IgD-negative memory B cell (primary cell): ENCODE results near the gene TM4SF4. TPM values are rescaled to one million over a fixed set of nuclear protein-coding genes. Genes with fewer than 3 reads are reported as not detected.

ENCODE experiments used
- H3K27ac Mint-ChIP-seq, 3 donors: one replicate each; pipeline ENCODE4 v1.8.0; 2020 to 2022; ENCODE audit warnings: mild to moderate bottlenecking in 3 of 3, mixed read lengths in 3 of 3, moderate library complexity in 1 of 3
- H3K27me3 Mint-ChIP-seq: one replicate; pipeline ENCODE4 v1.8.0; 2021; ENCODE audit warnings: mixed read lengths
- H3K36me3 Mint-ChIP-seq: one replicate; pipeline ENCODE4 v1.8.0; 2020; ENCODE audit warnings: mild to moderate bottlenecking, mixed read lengths
- H3K4me1 Mint-ChIP-seq, 3 donors: one replicate each; pipeline ENCODE4 v1.8.0; 2020 to 2022; ENCODE audit warnings: mixed read lengths in 3 of 3, mild to moderate bottlenecking in 1 of 3
- H3K4me3 Mint-ChIP-seq, 4 donors: one replicate each; pipeline ENCODE4 v1.8.0; 2020 to 2022; ENCODE audit warnings: mild to moderate bottlenecking in 4 of 4, mixed read lengths in 4 of 4, moderate library complexity in 3 of 4
- H3K9me3 Mint-ChIP-seq, 3 donors: one replicate each; pipeline ENCODE4 v1.8.0; 2020 to 2021; ENCODE audit warnings: mixed read lengths in 3 of 3, mild to moderate bottlenecking in 1 of 3
- polyA plus RNA-seq: library from polyadenylated mRNA; unstranded; fragments of 300-500 nt; fragmentation: Illumina TruSeq; gene quantifications from one replicate; pipeline ENCODE4 v1.2.3, GENCODE V29; 2021

TM4SF4 gene
- polyA plus RNA-seq, 1 donor from 2014 or later, result not detected

DNA sequence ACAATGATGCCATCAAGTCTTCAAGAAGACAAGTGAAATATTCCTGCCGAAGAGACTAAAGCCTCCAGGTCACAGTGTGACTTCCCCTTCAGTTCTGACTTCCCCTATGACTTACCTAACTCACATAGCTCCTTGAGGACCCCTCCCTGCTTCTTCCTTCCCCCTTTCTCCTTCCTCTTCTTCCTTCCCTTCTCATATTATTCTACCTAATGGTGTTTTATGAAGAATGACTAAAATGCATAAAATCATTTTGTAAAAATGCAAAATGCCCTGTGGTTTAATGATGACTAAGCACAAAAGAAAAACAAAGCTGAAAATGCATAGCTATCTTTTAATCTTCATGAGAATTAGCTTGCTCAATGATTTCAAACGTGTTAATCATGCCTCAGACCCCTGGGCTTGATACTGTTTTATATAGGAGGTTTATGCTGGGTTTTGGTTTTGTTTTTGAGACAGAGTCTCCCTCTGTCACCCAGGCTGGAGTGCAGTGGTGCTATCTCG, 26.1 kb upstream of the TM4SF4 start:
- H3K36me3 Mint-ChIP-seq, result no peaks in the 10 kb centered on the region
- H3K4me1 Mint-ChIP-seq, result peaks cover 2 to 5% (median 4%) of the 10 kb centered on the region in 3 donors
- no peak overlapping the region for H3K4me3 Mint-ChIP-seq
- peaks cover 6 to 14% (median 8%) of the 10 kb centered on the region in 3 donors for H3K9me3 Mint-ChIP-seq
- peaks cover 2% of the 10 kb centered on the region for H3K27me3 Mint-ChIP-seq
- no peak overlapping the region for H3K27ac Mint-ChIP-seq

GRCh38 chr3:149449182-149449581, 25.3 kb upstream of the TM4SF4 start:
- Mint-ChIP-seq H3K27me3 (no peaks in the 10 kb centered on the region), H3K4me3 (no peak overlapping the region), H3K27ac (no peak overlapping the region), H3K4me1 (peaks cover 2 to 5% (median 4%) of the 10 kb centered on the region in 3 donors), H3K9me3 (peaks cover 6 to 14% (median 10%) of the 10 kb centered on the region in 3 donors), H3K36me3 (no peaks in the 10 kb centered on the region)

GRCh38 chr3:149449799-149450198, 24.7 kb upstream of the TM4SF4 start:
- Mint-ChIP-seq H3K27ac (no peak overlapping the region), H3K9me3 (peaks cover 7 to 16% (median 14%) of the 10 kb centered on the region in 3 donors), H3K4me3 (no peak overlapping the region), H3K36me3 (no peaks in the 10 kb centered on the region), H3K27me3 (peaks cover 2% of the 10 kb centered on the region), H3K4me1 (peaks cover 2 to 5% (median 4%) of the 10 kb centered on the region in 3 donors)

- H3K4me1 Mint-ChIP-seq, result peaks cover 2 to 5% (median 4%) of the 10 kb centered on the region in 3 donors
- no peak overlapping the region for H3K4me3 Mint-ChIP-seq
- no peak overlapping the region for H3K27ac Mint-ChIP-seq
- peaks cover 9 to 16% (median 14%) of the 10 kb centered on the region in 3 donors for H3K9me3 Mint-ChIP-seq
- H3K27me3 Mint-ChIP-seq, result peaks cover 4% of the 10 kb centered on the region
- H3K36me3 Mint-ChIP-seq, result no peaks in the 10 kb centered on the region
Measured at GRCh38 chr3:149450281-149450680, 24.2 kb upstream of the TM4SF4 start.

DNA sequence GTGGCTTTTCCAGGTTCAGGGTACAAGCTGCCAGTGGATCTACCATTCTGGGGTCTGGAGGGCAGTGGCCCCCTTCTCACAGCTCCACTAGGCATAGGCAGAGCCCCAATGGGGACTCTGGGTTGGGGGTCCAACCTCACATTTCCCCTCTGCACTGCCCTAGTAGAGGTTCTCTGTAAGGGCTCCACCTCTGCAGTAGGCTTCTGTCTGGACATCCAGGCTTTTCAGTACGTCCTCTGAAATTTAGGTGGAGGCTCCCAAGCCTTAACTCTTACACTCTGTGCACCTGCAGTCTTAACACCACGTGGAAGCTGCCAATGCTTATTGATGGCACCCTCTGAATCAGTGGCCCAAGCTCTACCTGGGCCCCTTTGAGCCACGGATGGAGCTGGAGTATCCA, 22.5 kb upstream of the TM4SF4 start:
- Mint-ChIP-seq H3K4me1 (peaks cover 2 to 5% (median 4%) of the 10 kb centered on the region in 3 donors), H3K4me3 (no peak overlapping the region), H3K27me3 (peaks cover 4% of the 10 kb centered on the region), H3K36me3 (no peaks in the 10 kb centered on the region), H3K27ac (no peak overlapping the region), H3K9me3 (peaks cover 9 to 16% (median 14%) of the 10 kb centered on the region in 3 donors)

- Mint-ChIP-seq H3K36me3 (no peaks in the 10 kb centered on the region), H3K27me3 (peaks cover 4% of the 10 kb centered on the region), H3K4me3 (peak overlapping the region in 1 of 4 donors; percentile 52), H3K9me3 (peaks cover 10 to 19% (median 16%) of the 10 kb centered on the region in 3 donors), H3K27ac (no peak overlapping the region), H3K4me1 (peaks cover 0 to 3% (median 2%) of the 10 kb centered on the region in 3 donors)
Measured at GRCh38 chr3:149453140-149453805, 21.2 kb upstream of the TM4SF4 start.

GRCh38 chr3:149454746-149455145, 19.8 kb upstream of the TM4SF4 start:
- no peak overlapping the region for H3K27ac Mint-ChIP-seq
- no peak overlapping the region for H3K4me3 Mint-ChIP-seq
- H3K9me3 Mint-ChIP-seq, result peaks cover 10 to 23% (median 16%) of the 10 kb centered on the region in 3 donors
- no peaks in the 10 kb centered on the region for H3K4me1 Mint-ChIP-seq
- no peaks in the 10 kb centered on the region for H3K36me3 Mint-ChIP-seq
- H3K27me3 Mint-ChIP-seq, result peaks cover 4% of the 10 kb centered on the region

GRCh38 chr3:149455366-149455765, 19.1 kb upstream of the TM4SF4 start:
- no peak overlapping the region for H3K27ac Mint-ChIP-seq
- H3K27me3 Mint-ChIP-seq, result peaks cover 4% of the 10 kb centered on the region
- no peak overlapping the region for H3K4me3 Mint-ChIP-seq
- H3K4me1 Mint-ChIP-seq, result no peaks in the 10 kb centered on the region
- no peaks in the 10 kb centered on the region for H3K36me3 Mint-ChIP-seq
- H3K9me3 Mint-ChIP-seq, result peaks cover 10 to 23% (median 16%) of the 10 kb centered on the region in 3 donors

DNA sequence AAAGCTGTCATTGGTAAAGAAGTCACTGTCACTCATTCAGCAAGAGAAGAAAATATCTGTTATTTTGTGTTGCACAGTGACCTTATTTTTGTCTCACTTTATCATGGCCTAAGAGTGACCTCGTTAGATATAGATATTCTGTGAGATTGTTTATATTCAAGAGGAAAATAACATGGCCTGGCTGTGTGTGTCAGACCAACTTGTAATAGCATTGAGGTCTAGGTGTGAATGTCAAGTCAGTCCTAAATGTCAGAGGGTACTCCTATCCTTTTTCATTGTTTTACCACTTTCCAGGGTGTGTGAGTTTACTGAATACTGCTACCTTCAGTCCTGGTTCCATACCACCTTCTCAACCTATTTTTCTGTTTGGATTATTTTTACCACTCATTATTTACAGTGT, 18.5 kb upstream of the TM4SF4 start:
- Mint-ChIP-seq H3K9me3 (peaks cover 9 to 21% (median 14%) of the 10 kb centered on the region in 3 donors), H3K27me3 (peaks cover 4% of the 10 kb centered on the region), H3K27ac (no peak overlapping the region), H3K36me3 (no peaks in the 10 kb centered on the region), H3K4me3 (no peak overlapping the region), H3K4me1 (no peaks in the 10 kb centered on the region)

DNA sequence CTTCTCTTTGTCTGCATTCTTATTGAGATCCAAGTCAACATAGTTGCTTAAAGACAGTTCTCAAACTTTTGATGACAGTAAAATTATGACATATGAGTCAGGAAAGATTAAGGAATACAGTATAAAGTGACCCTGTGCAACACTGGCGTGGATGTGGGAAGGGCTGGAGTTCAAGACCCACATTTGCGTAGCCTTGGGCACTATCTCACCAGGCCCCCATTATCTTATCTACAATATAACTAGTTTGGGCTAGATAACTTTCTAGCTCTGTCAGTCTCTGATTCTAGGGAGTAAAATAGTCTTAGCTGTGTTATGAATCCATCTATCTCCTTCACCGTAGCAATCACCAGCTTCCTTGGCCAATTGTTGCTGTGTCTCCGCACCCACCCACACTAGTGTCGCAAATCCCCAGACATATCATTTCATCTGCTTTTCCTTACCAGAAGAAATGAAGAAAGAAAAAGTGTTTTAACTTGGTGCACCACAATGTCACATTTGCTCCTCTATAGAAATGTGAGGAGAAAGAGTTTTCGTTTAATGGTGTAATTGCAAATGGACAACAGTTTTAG, 14.9 kb upstream of the TM4SF4 start:
- H3K27ac Mint-ChIP-seq, result no peak overlapping the region
- H3K4me1 Mint-ChIP-seq, result no peaks in the 10 kb centered on the region
- H3K36me3 Mint-ChIP-seq, result no peaks in the 10 kb centered on the region
- no peak overlapping the region for H3K4me3 Mint-ChIP-seq
- H3K9me3 Mint-ChIP-seq, result peaks cover 2 to 9% (median 4%) of the 10 kb centered on the region in 3 donors
- H3K27me3 Mint-ChIP-seq, result peaks cover 4% of the 10 kb centered on the region

- H3K4me3 Mint-ChIP-seq, result no peak overlapping the region
- H3K27me3 Mint-ChIP-seq, result no peaks in the 10 kb centered on the region
- no peaks in the 10 kb centered on the region for H3K36me3 Mint-ChIP-seq
- peaks cover 0 to 9% (median 1%) of the 10 kb centered on the region in 3 donors for H3K9me3 Mint-ChIP-seq
- no peak overlapping the region for H3K27ac Mint-ChIP-seq
- no peaks in the 10 kb centered on the region for H3K4me1 Mint-ChIP-seq
Measured at GRCh38 chr3:149460117-149460516, 14.4 kb upstream of the TM4SF4 start.

GRCh38 chr3:149462051-149462450, 12.4 kb upstream of the TM4SF4 start:
- Mint-ChIP-seq H3K4me1 (no peaks in the 10 kb centered on the region), H3K27me3 (no peaks in the 10 kb centered on the region), H3K36me3 (no peaks in the 10 kb centered on the region), H3K27ac (no peak overlapping the region), H3K4me3 (no peak overlapping the region), H3K9me3 (peaks cover 0 to 9% (median 1%) of the 10 kb centered on the region in 3 donors)

DNA sequence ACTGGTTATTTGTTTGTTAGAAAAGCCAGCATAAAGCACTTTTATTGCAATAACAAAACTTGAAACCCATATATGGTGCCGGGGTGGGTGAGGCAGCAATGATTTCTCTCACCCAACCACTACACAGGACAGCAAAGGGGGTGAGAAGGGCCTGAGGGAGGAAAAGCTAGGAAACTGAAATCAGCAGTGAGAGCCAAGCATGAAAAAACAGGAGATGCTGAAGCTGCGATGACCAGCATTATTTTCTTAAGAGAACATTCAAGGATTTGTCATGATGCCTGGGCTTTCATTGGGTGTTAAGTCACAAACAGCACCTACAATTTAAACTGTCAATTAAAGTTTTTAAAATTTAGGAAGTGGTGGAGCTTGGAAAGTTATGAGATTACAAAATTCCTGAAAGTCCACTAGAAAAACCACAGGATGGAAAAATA, 11.9 kb upstream of the TM4SF4 start:
- Mint-ChIP-seq H3K4me3 (no peak overlapping the region), H3K27ac (no peak overlapping the region), H3K27me3 (no peaks in the 10 kb centered on the region), H3K9me3 (peaks cover 0 to 9% (median 1%) of the 10 kb centered on the region in 3 donors), H3K4me1 (no peaks in the 10 kb centered on the region), H3K36me3 (no peaks in the 10 kb centered on the region)

DNA sequence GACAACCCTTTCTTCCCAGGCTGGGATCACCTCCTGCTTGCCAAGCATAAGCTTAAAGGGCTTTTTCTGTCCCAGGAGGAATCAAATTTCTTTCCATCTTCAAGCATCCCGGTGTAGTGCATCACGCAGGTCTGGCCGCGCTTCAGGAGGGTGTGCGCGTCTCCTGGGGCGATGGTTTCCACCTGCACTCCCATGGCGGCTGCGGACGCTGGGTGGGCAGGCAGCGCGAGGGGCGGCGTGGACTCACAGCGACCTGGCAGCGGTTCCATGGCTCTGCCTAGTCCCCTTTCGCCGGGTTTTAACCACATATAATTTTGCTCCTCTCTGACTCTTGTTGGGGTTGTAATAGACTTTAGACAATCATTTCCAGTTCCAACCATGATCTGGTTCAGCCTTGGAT, 10.6 kb upstream of the TM4SF4 start:
- no peaks in the 10 kb centered on the region for H3K36me3 Mint-ChIP-seq
- no peaks in the 10 kb centered on the region for H3K9me3 Mint-ChIP-seq
- no peaks in the 10 kb centered on the region for H3K27me3 Mint-ChIP-seq
- peaks cover 3 to 4% (median 3%) of the 10 kb centered on the region in 3 donors for H3K4me1 Mint-ChIP-seq
- no peak overlapping the region for H3K4me3 Mint-ChIP-seq
- H3K27ac Mint-ChIP-seq, result no peak overlapping the region

- Mint-ChIP-seq H3K27me3 (no peaks in the 10 kb centered on the region), H3K4me3 (no peak overlapping the region), H3K9me3 (no peaks in the 10 kb centered on the region), H3K4me1 (peaks cover 3 to 4% (median 3%) of the 10 kb centered on the region in 3 donors), H3K36me3 (no peaks in the 10 kb centered on the region), H3K27ac (no peak overlapping the region)
Measured at GRCh38 chr3:149464542-149465328, 9.8 kb upstream of the TM4SF4 start.
